H1 (cell line): Measurements from ENCODE around the gene EMX1. TPM values are rescaled to one million over a fixed set of nuclear protein-coding genes. Genes with fewer than 3 reads are reported as not detected.

ENCODE experiments used
- CTCF ChIA-PET: fragments of 300-600 bp; sonication (Branson Sonifier 250); formaldehyde crosslinking; loops from one replicate; lab custom pipeline; 2021; ENCODE audit not compliant: partially characterized antibody; lab: Charles Lee
- POLR2A ChIA-PET: fragments of 300-600 bp; sonication (Branson Sonifier 250); formaldehyde crosslinking; loops from one replicate; lab custom pipeline; 2021; ENCODE audit warnings: inconsistent platforms; ENCODE audit not compliant: partially characterized antibody; lab: Charles Lee
- DNase-seq, 2 experiments: peaks; one replicate each; pipeline versions ENCODE4 v3.0.0 to v3.0.0-alpha.2; 2010 to 2022; ENCODE audit warnings: low spot score in 2 of 2, low read depth in 1 of 2, mixed read lengths in 1 of 2
- FAIRE-seq: peaks from 2 replicates; lab custom pipeline; 2011; peaks lifted over from hg19 to GRCh38; lab: Jason Lieb, UNC
- H2AFZ ChIP-seq: 2 replicates; pipeline ENCODE4 v1.8.1; 2012; ENCODE audit warnings: low read length, inconsistent platforms
- H2AK5ac ChIP-seq: 2 replicates; pipeline ENCODE4 v1.6.1; 2013; ENCODE audit warnings: low read depth, low read length
- H2BK120ac ChIP-seq: replicated peaks from 2 replicates; pipeline ENCODE3; 2013; ENCODE audit warnings: low read depth, low read length, inconsistent platforms
- H2BK12ac ChIP-seq: 2 replicates; pipeline ENCODE4 v1.6.1; 2013; ENCODE audit warnings: low read depth, low read length
- H2BK15ac ChIP-seq: 2 replicates; pipeline ENCODE4 v1.6.1; 2013; ENCODE audit warnings: low read length
- H2BK20ac ChIP-seq: 2 replicates; pipeline ENCODE4 v1.6.1; 2013; ENCODE audit warnings: low read length
- H2BK5ac ChIP-seq: 2 replicates; pipeline ENCODE4 v1.6.1; 2013; ENCODE audit warnings: low read depth, low read length
- H3K14ac ChIP-seq: 2 replicates; pipeline ENCODE4 v1.6.1; 2013; ENCODE audit warnings: inconsistent platforms; ENCODE audit not compliant: insufficient read length
- H3K18ac ChIP-seq: 2 replicates; pipeline ENCODE4 v1.6.1; 2013; ENCODE audit warnings: low read length; ENCODE audit errors: extremely low read depth
- H3K23ac ChIP-seq: 2 replicates; pipeline ENCODE4 v1.6.1; 2013; ENCODE audit warnings: inconsistent platforms; ENCODE audit not compliant: insufficient read length
- H3K23me2 ChIP-seq: 2 replicates; pipeline ENCODE4 v1.6.1; 2013; ENCODE audit warnings: low read depth, low read length
- H3K27ac ChIP-seq: 2 replicates; pipeline ENCODE4 v1.6.1; 2011; ENCODE audit warnings: low read depth, low read length, inconsistent platforms
- H3K27me3 ChIP-seq, 4 experiments: replicated peaks in 1 of 4; 1 replicate in 1 of 4; 2 replicates in 3 of 4; pipeline versions ENCODE4 v1.6.1 to v1.8.1; 2011 to 2013; ENCODE audit warnings: low read length in 3 of 4, mild to moderate bottlenecking in 3 of 4, inconsistent platforms in 2 of 4, mixed read lengths in 2 of 4, moderate library complexity in 1 of 4; ENCODE audit not compliant: control insufficient read depth in 3 of 4, insufficient read depth in 3 of 4; ENCODE audit errors: extremely low read depth in 1 of 4
- H3K36me3 ChIP-seq, 4 experiments: 2 replicates each; pipeline versions ENCODE4 v1.6.1 to v1.8.1; 2011 to 2013; ENCODE audit warnings: mild to moderate bottlenecking in 4 of 4, low read length in 3 of 4, moderate library complexity in 2 of 4, control low read depth in 1 of 4, inconsistent platforms in 1 of 4; ENCODE audit not compliant: insufficient read depth in 4 of 4, control insufficient read depth in 2 of 4
- H3K4ac ChIP-seq: replicated peaks from 2 replicates; pipeline ENCODE3; 2013; ENCODE audit warnings: low read length, low read depth, mixed read lengths, inconsistent platforms; ENCODE audit not compliant: insufficient read length
- H3K4me1 ChIP-seq, 4 experiments: replicated peaks in 1 of 4; 1 replicate in 1 of 4; 2 replicates in 3 of 4; pipeline versions ENCODE4 v1.6.1 to v1.8.1; 2011 to 2013; ENCODE audit warnings: low read length in 3 of 4, inconsistent platforms in 2 of 4, mixed read lengths in 1 of 4; ENCODE audit not compliant: insufficient read depth in 4 of 4, control insufficient read depth in 3 of 4
- H3K4me2 ChIP-seq, 2 experiments: 2 replicates each; pipeline versions ENCODE4 v1.6.1 to v1.8.1; 2011 to 2013; ENCODE audit warnings: low read depth in 2 of 2, low read length in 2 of 2, control low read depth in 1 of 2, inconsistent platforms in 1 of 2, mild to moderate bottlenecking in 1 of 2; ENCODE audit not compliant: insufficient read depth in 1 of 2
- H3K4me3 ChIP-seq, 4 experiments: fragments of 200-600, 300-600 bp in 1 of 4; sonication (generic), shearing (Covaris generic), sonication (Bioruptor Twin) in 1 of 4; 2 replicates each; pipeline versions ENCODE4 v1.5.1 to v1.8.1; 2011 to 2016; ENCODE audit warnings: low read length in 4 of 4, low read depth in 3 of 4, control low read depth in 2 of 4, inconsistent platforms in 2 of 4, mild to moderate bottlenecking in 2 of 4, mixed read lengths in 1 of 4, moderate library complexity in 1 of 4; ENCODE audit not compliant: insufficient read depth in 2 of 4; ENCODE audit errors: extremely low read depth in 1 of 4
- H3K56ac ChIP-seq: replicated peaks from 2 replicates; pipeline ENCODE3; 2013; ENCODE audit warnings: low read depth, mild to moderate bottlenecking, mixed read lengths, low read length, inconsistent platforms; ENCODE audit not compliant: insufficient read length
- H3K79me1 ChIP-seq: 2 replicates; pipeline ENCODE4 v1.6.1; 2013; ENCODE audit warnings: low read depth, low read length, control low read depth
- H3K79me2 ChIP-seq, 2 experiments: 2 replicates each; pipeline versions ENCODE4 v1.6.1 to v1.8.1; 2012 to 2013; ENCODE audit warnings: low read length in 2 of 2, mild to moderate bottlenecking in 2 of 2, inconsistent platforms in 1 of 2; ENCODE audit not compliant: insufficient read depth in 2 of 2, control insufficient read depth in 1 of 2
- H3K9ac ChIP-seq, 4 experiments: replicated peaks in 1 of 4; 1 replicate in 1 of 4; 2 replicates in 3 of 4; pipeline versions ENCODE4 v1.6.1 to v1.8.1; 2011 to 2013; ENCODE audit warnings: low read depth in 3 of 4, low read length in 3 of 4, control low read depth in 2 of 4, mild to moderate bottlenecking in 2 of 4, moderate library complexity in 2 of 4, inconsistent platforms in 1 of 4; ENCODE audit errors: extremely low read depth in 1 of 4
- H3K9me3 ChIP-seq, 2 experiments: 2 replicates each; pipeline versions ENCODE4 v1.6.1 to v1.8.1; 2012 to 2013; ENCODE audit warnings: mild to moderate bottlenecking in 2 of 2, moderate library complexity in 2 of 2, control low read depth in 1 of 2, inconsistent platforms in 1 of 2, low read depth in 1 of 2, low read length in 1 of 2, mixed read lengths in 1 of 2; ENCODE audit not compliant: insufficient read depth in 2 of 2
- H4K20me1 ChIP-seq, 2 experiments: replicated peaks in 1 of 2; 2 replicates each; pipeline versions ENCODE3 to v1.8.1; 2011 to 2013; ENCODE audit warnings: inconsistent platforms in 2 of 2, low read length in 2 of 2, mild to moderate bottlenecking in 1 of 2; ENCODE audit not compliant: insufficient read depth in 2 of 2, control insufficient read depth in 1 of 2
- H4K5ac ChIP-seq: 2 replicates; pipeline ENCODE4 v1.6.1; 2013; ENCODE audit warnings: low read length, low read depth, mixed read lengths, inconsistent platforms; ENCODE audit not compliant: insufficient read length
- H4K8ac ChIP-seq: 2 replicates; pipeline ENCODE4 v1.8.0; 2013; ENCODE audit warnings: mild to moderate bottlenecking, moderate library complexity, low read length, inconsistent platforms; ENCODE audit not compliant: insufficient read depth; ENCODE audit errors: extremely low read depth
- H4K91ac ChIP-seq: replicated peaks from 2 replicates; pipeline ENCODE3; 2013; ENCODE audit warnings: low read length, mixed read lengths, inconsistent platforms; ENCODE audit not compliant: insufficient read length
- BACH1 ChIP-seq: IDR thresholded peaks from 2 replicates; pipeline ENCODE4 v1.6.1; 2012; ENCODE audit warnings: low read length, improper control_type of control experiment
- BCL11A ChIP-seq, 2 experiments: IDR thresholded peaks; one replicate each; pipeline ENCODE4 v1.6.1; 2011; ENCODE audit warnings: low read depth in 2 of 2, low read length in 2 of 2, mild to moderate bottlenecking in 2 of 2
- E2F6 ChIP-seq: IDR thresholded peaks from 2 replicates; pipeline ENCODE4 v1.6.1; 2012; ENCODE audit warnings: inconsistent platforms
- HDAC6 ChIP-seq: IDR thresholded peaks from one replicate; pipeline ENCODE4 v1.7.1; 2012; ENCODE audit warnings: low read depth, mild to moderate bottlenecking, inconsistent platforms, low read length, moderate library complexity
- KDM4A ChIP-seq: IDR thresholded peaks from one replicate; pipeline ENCODE4 v1.7.1; 2012; ENCODE audit warnings: low read depth, mild to moderate bottlenecking, moderate library complexity, low read length, inconsistent platforms; ENCODE audit not compliant: severe bottlenecking
- PHF8 ChIP-seq: fragments of 200-600 bp; sonication (generic); conservative IDR thresholded peaks from 2 replicates; pipeline ENCODE4 v1.7.1; 2012; ENCODE audit warnings: low read depth, mild to moderate bottlenecking, inconsistent platforms, low read length, moderate library complexity
- SAP30 ChIP-seq: fragments of 300-600 bp; sonication (generic); IDR thresholded peaks from 2 replicates; pipeline ENCODE4 v1.7.1; 2012; ENCODE audit warnings: low read length, moderate library complexity, mild to moderate bottlenecking, inconsistent platforms; ENCODE audit not compliant: insufficient read depth, insufficient replicate concordance
- USF2 ChIP-seq: IDR thresholded peaks from 2 replicates; pipeline ENCODE4 v1.6.1; 2011; ENCODE audit warnings: low read length, improper control_type of control experiment
- WGBS, 2 experiments: shearing (Covaris generic) in 1 of 2; methylation state at CpG; one replicate each; pipeline versions ENCODE4 v1.1.6 to v1.1.7; 2013 to 2015; ENCODE audit warnings: low lambda C conversion rate in 2 of 2, mixed read lengths in 2 of 2, inconsistent platforms in 1 of 2, low coverage in 1 of 2, missing lambda C conversion rate in 1 of 2; ENCODE audit not compliant: insufficient replicate concordance in 2 of 2, insufficient coverage in 1 of 2, insufficient read length in 1 of 2; ENCODE audit errors: extremely low coverage in 1 of 2, missing lambda C conversion rate in 1 of 2; 5-methylcytosine and 5-hydroxymethylcytosine counted together
- polyA plus RNA-seq, 7 experiments: library from polyadenylated mRNA; depleted of rRNA in 3 of 7; stranded (reverse) in 5 of 7; unstranded in 2 of 7; fragments of >200 nt in 5 of 7; fragments of 200-250 nt in 2 of 7; gene quantifications; 1 replicate in 5 of 7; 2 replicates in 1 of 7; 4 replicates in 1 of 7; pipeline versions ENCODE4 v1.2.1 to v1.2.3, GENCODE V29; 2011 to 2013; ENCODE audit warnings: missing spikeins in 2 of 7, mixed read lengths in 2 of 7
- total RNA-seq: library from RNA; stranded (reverse); fragmentation: NEBNext Ultra II Directional; extraction: Animal tissue kit (Norgen Biotek cat#: 25700); gene quantifications from 2 replicates; pipeline ENCODE4 v1.2.1, GENCODE V29; 2021
- TF ChIP-seq, protein P1 (sequence below): IDR thresholded peaks from 2 replicates; pipeline ENCODE4 v1.6.1; 2012; ENCODE audit warnings: inconsistent platforms

The EMX1 gene
- total and polyA plus RNA-seq, 2 of the 8 experiments (the other 6 are each of a cell fraction or from before 2014, with no cell fraction given), result 2.4 to 4.9 TPM

- ChIA-PET CTCF (interaction anchor here (0.7 to 19.1 kb wide), 41 partner anchors 8 to 289 kb away, joined by 3 to 497 read pairs (median 4); partner anchors contain the start of gene EMX1), POLR2A (interaction anchor here (1.2 to 2.0 kb wide), 3 partner anchors 30 to 87 kb away, joined by 3 to 7 read pairs (median 7); partner anchors contain the start of gene EMX1)
- FAIRE-seq (no peak), DNase-seq (peak; percentile 81 to 96)
- Histone ChIP-seq H2BK15ac (0 out of 2 replicates have a peak overlapping the region, but pooled peaks have one; percentile 65), H3K14ac (no peak overlapping the region), H3K9me3 (no peaks in the 10 kb centered on the region), H4K5ac (no peak overlapping the region), H2BK20ac (no peak overlapping the region), H4K91ac (no peak overlapping the region), H2AFZ (peak overlapping the region; percentile 93; the same call in 1 of the 2 replicates), H3K27me3 (peaks cover 4 to 36% (median 24%) of the 10 kb centered on the region in 4 experiments), H3K79me2 (no peaks in the 10 kb centered on the region), H3K23ac (no peak overlapping the region), H4K20me1 (peaks cover 0 to 7% of the 10 kb centered on the region in 2 experiments), H3K4me1 (peaks cover 0 to 8% (median 1%) of the 10 kb centered on the region in 4 experiments; a peak in 5 of 7 replicates), H3K18ac (peak overlapping the region; percentile 82; the same call in 1 of the 2 replicates), H3K79me1 (no peaks in the 10 kb centered on the region), H3K9ac (no peak overlapping the region), H3K4me3 (peak overlapping the region; percentile 47 to 68 (median 65)), H3K4me2 (peak overlapping the region; percentile 67 to 95), H2AK5ac (no peak overlapping the region), H2BK120ac (no peak overlapping the region), H3K27ac (no peak overlapping the region), H2BK12ac (no peak overlapping the region; the same call in 1 of the 2 replicates), H3K36me3 (no peaks in the 10 kb centered on the region), H3K23me2 (peaks cover 9% of the 10 kb centered on the region; the same call in 1 of the 2 replicates), H3K4ac (no peak overlapping the region), H4K8ac (no peak overlapping the region), H2BK5ac (no peak overlapping the region), H3K56ac (no peak overlapping the region)
- 11% methylated on average over 20 of the region's 21 CpGs; no CpG with 5 or more reads in 1 of the 2 experiments for WGBS, 2 experiments
- no peak for TF ChIP-seq HDAC6
- peak; percentile 71; the same call in 1 of the 2 replicates for TF ChIP-seq E2F6
- TF ChIP-seq, protein P1, sequence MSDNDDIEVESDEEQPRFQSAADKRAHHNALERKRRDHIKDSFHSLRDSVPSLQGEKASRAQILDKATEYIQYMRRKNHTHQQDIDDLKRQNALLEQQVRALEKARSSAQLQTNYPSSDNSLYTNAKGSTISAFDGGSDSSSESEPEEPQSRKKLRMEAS, result 0 out of 2 replicates have a peak, but pooled peaks have one; percentile 3
- peak; percentile 56 for TF ChIP-seq KDM4A
- no peak for TF ChIP-seq USF2
- TF ChIP-seq BACH1, result no peak
- 0 out of 2 replicates have a peak, but pooled peaks have one; percentile 2 for TF ChIP-seq PHF8
- no peak for TF ChIP-seq SAP30
- no peak for TF ChIP-seq BCL11A (IDR thresholded peaks at IDR 0.05; ENCODE audit: low read depth in 2 of 2, low read length in 2 of 2)
Measured at GRCh38 chr2:72887740-72888437, 29.4 kb upstream of the EMX1 start.
